CD4-positive, alpha-beta T cell treated with Interleukin-1 beta for 1 hour (primary cell): Measurements from ENCODE around the gene UGT2B17.
"Not testable (repeated sequence)": the region's sequence is repeated elsewhere in the genome, so short reads cannot be mapped to it uniquely, and the experiment has no call there.

Experiments used
- DNase-seq, 2 donors: peaks; one replicate each; pipeline ENCODE4 v3.0.0-alpha.2; 2020 to 2022

The UGT2B17 gene

DNA sequence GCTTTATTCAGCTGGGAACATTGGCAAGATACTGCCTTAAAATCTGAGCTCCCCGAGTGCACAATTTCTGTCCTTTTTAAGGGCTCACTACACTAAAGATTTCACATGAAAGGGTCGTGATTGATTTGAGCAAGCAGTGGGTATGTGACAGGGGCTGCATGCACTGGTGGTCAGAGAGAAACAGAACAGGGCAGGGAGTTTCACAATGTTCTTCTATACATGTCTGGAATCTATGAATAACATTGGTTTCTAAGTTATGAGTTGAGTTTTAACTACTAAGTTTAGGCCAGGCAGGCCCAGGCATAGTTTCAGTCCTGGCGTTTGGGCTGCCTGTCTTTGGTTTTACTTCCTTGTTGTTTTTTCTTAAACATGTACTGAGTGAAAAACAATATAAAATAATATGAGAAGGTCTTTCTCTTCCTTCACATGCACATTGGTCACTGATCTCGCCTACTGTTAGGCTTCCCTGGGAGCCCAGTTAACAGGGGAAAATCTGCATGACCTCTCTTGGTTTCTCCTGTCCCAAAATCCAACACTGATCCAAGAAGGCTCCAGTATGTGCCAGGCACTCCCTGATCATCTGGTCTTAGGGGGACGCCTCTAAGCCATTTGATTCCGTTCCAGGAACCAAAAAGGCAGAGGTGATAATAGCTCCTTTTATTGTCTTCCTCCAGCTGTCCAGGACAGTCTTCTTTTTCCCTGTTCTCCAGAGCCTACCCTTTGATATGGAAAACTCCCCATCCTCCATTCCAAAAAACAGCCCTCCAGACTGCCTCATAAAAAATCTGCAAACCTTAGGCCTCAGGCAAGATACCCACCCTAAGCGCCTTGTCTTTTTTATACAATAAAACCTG, at the start of gene UGT2B17:
TSS of gene UGT2B17 (minus strand) at position 51 of the 854 bp plus-strand sequence. CDS start 7,838 bp downstream, outside the sequence.
- DNase-seq = no peak

DNA sequence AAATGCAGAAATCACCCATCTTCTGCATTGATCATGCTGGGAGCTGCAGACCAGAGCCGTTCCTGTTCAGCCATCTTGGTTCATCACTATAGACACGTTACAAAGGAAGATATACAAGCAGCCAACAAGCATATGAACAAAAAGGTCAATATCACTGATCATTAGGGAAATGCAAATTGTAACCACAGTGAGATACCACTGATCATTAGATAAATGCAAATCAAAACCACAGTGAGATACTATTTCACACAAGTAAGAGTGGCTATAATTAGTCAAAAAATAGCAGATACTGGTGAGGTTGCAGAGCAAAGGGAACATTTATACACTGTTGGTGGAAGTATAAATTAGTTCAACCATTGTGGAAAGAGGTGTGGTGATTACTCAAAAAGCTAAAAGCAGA, 46.6 kb upstream of the UGT2B17 start:
- not testable (repeated sequence) for DNase-seq

DNA sequence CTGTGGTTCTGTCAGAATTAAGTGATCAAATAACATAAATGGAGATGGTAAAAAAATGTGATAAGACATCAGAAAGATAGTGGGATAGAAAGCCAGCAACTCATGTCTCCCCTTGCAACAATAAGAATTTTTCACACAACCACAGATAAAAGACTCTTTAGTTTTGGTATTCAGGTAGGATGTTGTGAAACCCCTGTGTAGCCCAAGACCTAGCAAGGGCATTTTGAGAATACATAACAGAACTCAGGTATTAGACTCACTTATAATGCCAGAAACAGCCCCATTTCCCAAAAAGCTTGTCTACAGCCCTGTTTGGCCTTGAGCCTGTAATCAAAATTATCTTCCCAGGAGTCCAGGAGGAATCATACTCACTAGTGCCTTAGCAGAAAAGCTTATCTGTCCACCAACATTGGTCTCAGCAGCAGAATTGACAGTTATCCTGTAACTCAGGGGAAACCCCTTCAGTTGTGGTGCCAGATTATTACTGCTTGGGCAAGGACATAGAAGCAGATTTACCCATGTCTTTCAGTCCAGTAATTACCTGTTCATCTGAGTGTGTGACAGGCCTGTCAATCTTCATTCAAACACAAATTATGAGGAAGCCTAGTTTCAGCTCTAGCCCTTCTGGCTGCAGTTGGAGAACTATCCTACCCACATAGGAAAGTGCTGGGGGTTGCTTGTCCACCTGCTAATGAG, 41.0 kb upstream of the UGT2B17 start:
- DNase-seq = no peak

DNA sequence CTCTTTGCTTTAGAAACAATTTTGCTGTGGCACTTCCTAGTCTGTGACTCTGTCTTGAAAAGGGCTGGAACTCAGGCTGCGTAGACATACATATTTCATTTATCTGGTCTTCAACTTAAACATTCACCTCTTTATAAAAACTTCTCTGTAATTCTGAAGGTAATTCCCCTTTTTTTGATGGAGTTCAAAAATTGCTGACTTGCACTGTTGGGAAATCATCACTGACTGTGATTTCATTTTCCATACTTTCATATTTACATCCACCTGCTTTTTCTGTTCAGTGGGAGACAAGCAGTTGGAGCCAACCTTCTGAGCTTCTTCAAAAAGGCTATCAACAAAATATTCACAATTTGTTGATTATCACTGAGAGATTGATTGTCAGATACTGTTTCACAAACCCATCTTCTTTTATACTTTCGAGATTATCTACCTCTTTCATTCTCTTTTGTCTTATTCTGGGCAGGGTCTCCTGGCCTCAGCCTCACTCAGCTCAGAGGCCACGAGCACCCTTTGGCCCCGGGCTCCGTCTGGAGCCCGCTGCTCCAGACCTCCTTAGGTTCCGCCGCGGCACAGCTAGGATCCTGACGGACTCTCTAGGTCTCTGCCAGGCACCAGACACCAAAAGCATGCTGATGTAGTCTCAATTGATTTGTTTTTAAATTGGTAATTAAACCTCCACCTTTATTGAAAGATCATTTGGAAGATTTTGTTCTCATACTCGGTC, 39.7 kb upstream of the UGT2B17 start:
- DNase-seq = no peak

DNA sequence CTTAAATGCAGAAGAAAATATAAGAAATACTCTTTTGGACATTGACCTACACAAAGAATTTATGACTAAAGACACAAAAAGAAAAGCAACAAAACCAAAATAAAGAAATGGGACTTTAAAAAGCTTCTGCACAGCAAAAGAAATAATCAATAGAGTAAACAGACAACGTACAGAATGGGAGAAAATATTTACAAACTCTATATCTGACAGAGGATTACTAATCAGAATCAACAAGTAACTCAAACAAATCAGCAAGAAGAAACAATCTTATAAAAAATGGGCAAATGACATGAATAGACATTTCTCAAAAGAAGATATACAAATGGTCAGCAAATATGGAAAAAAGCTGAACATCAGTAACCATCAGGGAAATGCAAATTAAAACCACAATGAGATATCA, 37.6 kb upstream of the UGT2B17 start:
- no peak for DNase-seq

DNA sequence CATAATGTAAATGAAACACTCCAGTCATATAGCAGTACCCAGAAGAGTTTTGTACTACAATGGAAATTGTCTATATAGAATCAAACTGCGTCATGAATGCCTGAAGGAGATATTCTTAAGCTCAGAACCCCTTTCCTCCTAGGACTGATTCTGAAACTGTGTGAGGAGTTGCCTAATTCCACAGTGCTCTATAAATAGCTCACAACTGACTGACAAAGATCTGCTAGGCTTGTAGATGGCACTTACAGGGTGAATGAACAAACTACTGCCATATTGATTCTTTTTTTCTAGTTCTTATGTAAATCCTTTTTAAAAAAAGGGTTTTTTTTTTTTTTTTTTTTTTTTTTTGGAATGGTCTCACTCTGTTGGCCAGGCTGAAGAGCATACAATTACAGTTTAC, 30.1 kb upstream of the UGT2B17 start:
- no peak for DNase-seq

DNA sequence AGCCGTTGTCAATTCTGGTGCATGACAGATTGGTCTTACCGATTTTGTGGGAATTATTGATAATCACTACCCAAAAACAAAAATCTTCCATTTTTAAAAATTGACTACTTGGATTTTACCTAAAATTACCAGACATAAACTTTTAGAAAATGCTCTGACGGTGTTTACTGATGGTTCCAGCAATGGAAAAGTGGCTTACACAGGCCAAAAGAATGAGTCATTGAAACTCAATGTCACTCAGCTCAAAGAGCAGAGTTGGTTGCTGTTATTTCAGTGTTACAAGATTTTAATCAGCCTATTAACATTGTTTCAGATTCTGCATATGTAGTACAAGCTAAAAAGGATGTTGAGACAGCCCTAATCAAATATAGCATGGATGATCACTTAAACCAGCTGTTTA, 23.0 kb upstream of the UGT2B17 start:
- DNase-seq = no peak

DNA sequence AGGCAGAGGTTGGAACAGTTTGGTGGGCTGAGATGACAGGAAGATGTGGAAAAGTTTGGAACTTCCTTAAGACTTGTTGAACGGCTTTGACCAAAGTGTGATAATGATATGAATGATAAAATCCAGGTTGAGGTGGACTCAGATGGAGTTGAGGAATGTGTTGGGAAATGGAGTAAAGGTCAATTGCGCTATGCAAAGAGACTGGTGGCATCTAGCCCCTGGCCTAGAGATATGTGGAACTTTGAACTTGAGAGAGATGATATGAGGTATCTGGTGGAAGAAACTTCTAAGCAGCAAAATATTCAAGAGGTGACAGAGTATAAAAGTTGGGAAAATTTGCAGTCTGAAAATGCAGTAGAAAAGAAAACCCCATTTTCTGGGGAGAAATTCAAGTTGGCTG, 21.4 kb upstream of the UGT2B17 start:
- no peak for DNase-seq

DNA sequence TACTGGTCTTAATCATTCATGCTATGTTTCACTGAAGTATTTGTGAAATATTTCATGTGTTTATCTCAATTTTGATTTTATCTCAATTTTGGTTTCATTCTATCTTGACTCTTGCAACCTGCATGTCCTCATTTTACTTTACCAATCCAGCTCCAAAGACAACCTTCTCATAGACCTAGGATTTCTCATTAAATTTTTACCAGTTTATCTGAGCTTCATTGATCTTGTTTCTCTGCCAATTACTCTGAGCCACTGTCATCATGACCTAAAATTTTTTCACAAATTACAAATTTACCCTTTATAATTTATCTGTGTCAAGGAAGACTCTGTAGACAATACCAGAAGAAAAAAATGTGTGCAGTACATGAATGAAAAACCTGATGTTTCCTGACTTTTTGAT, 18.6 kb upstream of the UGT2B17 start:
- DNase-seq = no peak

DNA sequence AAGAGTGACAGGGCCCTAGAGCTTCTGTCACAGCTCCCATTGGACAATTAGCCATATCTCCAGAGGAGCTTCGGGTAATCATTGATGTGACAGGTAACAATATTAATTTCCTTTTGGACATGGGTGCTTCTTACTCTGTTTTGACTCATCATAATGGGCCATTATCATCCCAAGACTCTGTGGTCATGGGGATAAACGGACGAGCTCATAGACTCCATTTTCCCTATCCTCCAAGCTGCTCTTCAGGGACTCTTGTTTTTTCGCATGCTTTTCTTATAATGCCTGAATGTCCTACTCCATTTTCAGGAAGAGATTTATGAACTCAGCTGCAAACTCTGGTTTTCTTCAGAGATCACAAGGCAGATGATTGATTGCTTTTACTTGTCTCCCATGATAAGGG, 17.0 kb upstream of the UGT2B17 start:
- no peak for DNase-seq

DNA sequence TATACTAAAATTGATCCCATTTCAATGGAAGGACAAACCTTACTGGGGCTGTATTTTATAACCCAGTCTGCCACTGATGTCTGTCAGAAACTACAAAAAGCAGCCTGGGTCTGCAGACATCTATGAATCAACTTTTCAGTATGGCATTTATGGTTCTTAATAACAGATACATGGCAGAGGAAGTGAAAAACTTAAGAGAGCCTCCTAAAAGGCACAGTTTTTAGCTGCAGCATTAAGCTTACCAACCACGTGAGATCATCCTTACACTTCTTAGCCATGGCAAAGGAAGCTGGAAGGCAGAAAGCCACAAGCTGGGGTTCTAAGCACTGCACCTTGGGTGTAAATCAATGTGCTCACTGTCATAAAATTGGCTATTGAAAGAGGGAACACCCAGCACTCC, 16.6 kb upstream of the UGT2B17 start:
- DNase-seq = no peak

DNA sequence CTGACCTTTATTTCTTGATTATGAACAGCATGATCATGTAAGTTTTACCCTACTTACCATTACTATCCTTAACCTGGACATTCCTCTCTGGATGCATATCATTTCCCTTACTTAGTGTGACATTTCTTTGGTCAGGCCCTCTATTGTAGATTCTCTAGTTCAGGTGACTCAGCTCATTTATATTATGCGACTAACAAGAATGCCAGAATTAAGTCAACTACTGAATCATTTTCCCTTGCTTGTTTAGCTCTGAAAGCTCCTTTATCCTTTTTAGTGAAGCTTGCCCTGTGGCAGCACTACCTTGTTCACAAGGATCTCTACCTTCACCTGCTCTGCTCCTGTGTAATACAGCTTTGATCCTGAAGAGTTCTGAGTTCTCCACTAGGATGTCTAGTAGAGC, 15.1 kb upstream of the UGT2B17 start:
- DNase-seq = no peak

DNA sequence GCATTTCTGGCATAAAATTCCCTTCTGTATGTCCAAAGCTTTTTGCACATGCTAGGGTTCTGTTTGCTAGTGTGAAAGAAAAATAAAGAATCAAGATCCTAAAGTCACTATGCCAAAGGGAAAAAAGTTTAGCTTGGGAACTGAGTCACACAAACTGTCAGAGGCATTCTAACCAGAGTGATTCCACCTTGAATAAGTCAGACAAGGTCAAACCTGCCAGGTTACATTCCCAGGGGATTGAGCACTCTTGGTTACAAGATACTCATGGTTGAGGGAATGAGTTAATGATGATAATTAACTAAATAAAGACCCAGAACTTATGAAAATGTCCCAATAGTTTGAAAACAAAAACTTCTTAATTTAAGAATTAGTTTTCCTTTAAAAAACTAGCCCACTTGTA, 13.7 kb upstream of the UGT2B17 start:
- no peak for DNase-seq

DNA sequence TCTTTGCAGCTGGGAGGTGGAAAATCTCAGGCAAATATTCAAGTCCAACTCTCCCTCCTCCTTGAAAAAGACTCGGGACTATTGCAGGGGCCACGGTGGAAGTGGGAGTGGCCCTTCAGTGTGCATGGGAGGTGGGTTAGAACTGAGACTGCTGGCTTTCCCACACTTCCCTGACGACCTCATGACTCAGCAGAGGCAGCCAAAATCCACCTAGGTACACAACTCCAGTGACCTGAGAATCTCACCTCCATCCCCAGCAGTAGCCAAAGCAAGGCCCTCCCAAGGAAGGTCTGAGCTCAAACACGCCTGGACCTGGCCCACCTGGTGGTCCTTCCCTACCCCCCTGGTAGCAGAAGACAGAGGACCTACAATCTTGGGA, 6.2 kb upstream of the UGT2B17 start:
- DNase-seq = no peak

DNA sequence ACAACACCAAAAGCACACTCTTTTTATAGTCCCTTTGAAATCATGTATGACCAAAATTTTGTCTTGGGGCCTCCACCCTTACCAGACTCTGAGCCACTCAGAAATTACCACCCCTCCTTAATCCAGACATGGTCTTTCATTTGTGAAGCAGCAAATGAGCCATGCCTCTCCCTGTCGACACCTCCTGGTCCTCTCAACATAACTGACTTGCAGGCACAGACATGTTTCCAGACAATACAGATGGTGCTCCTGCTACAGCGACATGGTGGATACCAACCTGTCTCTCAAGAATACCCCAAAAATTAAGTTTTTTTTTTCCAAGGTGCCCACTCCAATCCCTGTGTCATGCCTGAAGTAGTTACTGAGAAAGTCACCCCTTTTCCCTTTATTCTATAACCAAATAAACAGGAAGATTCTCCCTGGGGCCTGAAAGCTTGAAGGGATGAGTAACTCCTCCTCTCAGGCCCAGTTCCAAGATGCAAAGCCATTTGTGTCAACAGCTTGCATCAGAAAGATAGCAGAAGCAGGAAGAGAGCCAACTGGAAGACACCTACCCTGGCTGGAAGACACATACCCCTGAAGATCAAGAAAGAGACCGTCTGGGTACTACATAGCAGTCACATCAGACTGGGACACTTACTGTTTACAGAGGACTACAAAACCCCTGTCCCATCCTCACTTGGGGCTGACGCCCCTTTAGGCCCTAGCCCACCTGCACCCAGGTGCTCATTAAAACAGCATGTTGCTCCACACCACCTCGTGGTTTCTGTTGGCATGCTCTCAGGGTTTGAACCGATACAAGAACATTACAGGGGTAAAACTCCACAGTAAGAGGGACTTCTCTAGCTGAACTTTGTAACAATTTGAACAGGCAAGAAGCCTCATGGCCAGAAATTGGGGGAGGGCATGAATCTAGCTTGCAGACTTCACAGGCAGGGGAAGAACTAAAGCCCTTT, 5.5 kb upstream of the UGT2B17 start:
- DNase-seq = no peak

DNA sequence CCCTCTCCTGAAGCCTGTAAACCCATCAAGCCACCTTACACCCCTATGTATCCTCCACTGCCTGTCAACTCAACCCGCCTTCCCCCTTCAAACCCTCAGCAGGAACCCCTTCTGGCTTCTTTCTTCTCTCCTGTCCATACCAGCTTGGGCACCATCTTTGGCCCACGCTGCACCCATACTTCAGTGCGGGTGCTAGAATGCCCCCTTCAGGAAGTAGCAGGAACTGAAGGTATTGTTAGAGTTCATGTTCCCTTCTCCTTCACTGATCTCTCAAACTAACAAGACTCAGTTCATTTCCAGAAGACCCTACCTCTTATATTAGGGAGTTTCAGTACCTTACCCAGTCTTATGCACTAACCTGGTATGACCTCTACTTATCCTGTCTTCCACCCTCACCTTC, 1.5 kb upstream of the UGT2B17 start:
- no peak for DNase-seq

DNA sequence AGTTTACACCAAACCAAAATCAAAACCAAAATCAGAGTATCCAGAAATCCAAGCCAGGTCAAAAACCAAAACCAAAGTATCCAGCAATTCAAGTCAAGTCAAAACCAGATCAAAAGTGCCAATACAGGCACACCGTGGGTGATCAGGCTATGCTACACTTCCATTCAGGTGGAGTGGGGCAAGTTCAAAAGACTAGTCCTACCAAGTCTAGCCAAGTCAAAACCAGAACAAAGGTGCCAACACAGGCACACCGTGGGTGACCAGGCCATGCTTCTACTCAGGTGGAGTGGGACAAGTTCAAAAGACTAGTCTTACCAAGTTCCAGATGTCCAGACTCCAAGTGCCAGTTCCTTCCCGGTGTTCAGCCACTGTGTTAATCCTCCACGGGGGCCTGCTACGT, 486 bp downstream of the UGT2B17 start:
- DNase-seq = not testable (repeated sequence)

DNA sequence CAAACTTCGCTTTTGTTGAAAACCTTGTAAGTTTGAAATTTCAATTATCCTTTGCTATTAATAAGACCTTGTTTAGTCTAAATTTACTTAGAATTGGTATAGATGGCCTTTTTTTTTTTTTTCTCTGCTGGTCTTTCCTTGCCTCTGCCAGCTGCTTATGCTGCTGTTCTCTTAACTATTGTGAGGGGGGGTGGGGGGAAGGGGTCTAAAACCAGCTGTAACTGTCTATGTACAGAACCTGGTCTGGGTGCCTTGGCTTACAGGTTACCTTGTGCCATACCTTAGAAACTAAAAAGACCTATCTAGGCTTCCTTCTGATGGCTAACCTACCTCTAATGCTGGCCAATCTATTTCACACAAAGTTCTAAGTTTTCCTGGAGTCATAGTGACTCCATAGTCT, 1.0 kb downstream of the UGT2B17 start:
- DNase-seq = no peak

DNA sequence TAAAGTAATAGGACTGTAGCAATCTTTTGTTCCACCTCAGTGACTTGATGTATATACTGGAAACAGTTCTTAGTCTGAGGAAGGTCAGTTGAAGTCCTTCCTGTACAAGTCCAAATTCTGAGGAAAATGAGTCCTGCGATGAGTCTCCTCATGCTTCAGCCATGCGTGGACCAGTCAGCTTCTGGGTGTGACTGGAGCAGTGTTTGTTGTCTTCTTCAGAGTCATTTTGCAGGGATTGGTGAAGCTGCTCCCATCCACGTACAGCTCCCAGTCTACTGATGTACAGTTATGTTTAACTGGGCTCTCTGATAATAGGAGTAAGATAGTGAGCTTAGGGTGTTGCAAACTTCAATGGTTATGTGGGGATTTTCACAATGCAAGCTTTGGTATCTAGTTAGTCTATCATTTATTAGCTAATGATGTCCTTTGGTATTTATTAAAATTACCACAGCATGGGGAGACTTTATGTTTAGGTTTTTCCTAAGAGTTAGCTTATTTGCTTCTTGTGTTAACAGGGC, 3.4 kb downstream of the UGT2B17 start:
- no peak for DNase-seq

DNA sequence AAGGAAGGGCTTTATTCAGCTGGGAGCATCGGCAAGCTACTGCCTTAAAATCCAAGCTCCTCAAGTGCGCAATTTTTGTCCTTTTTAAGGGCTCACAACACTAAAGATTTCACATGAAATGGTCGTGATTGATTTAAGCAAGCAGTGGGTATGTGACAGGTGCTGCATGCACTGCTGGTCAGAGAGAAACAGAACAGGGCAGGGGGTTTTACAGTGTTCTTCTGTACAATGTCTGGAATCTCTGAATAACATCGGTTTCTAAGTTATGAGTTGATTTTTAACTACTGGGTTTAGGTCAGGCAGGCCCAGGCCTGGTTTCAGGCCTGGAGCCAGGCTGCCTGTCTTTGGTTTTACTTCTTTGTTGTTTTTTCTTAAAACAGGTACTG, 6.0 kb downstream of the UGT2B17 start:
- no peak for DNase-seq

DNA sequence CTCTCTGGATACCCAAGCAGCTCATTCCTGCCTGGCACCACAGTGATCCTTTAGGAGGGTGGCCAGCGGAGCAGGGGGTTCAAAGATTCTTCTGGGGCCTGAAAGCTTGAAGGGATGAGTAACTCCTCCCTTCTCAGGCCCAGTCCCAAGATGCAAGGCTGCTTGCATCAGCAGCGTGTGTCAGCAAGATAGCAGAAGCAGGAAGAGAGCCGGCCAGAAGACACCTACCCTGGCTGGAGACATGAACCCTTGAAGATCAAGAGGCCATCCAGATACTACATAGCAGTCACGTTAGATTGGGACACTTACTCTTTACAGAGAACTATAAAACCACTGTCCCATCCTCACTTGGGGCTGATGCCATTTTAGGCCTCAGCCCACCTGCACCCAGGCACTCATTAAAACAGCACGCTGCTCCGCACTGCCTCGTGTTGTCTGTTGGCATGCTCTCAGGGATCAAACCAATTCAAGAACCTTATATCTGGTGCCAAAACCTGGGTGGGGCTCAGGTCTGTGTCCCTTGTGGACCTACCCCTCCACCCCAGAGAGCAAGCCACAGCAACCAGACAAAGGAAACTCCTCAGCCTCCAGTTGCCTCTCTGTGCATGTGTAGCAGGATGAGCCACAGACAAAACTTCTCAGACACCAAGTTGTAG, 6.5 kb downstream of the UGT2B17 start:
- no peak for DNase-seq

DNA sequence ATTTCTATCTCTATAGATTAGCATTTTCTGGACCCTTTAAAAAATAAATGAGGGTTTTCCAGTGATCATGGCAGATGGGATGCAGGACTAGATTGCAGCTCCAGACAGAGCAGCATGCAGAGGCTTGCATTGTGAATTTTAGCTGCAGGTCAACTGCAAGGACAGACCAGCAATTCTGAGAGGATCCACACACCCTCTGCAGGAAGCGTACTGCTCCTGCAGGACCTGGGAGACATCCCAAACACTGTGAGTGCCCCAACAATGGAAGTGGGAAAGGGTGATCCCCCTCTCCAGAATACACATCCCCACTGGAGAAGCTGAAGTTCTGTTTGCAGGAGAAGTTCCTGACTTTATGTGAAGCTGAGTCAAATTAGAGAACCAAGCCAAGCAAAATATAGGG, 7.1 kb downstream of the UGT2B17 start:
- DNase-seq = not testable (repeated sequence)
